HL-60 (cell line): ENCODE data around the gene SEMA4A.

Experiments
- CTCF ChIP-seq: IDR thresholded peaks from one replicate; pipeline ENCODE4 v1.5.1; 2011; ENCODE audit warnings: low read length, control low read depth, inconsistent platforms; ENCODE audit not compliant: insufficient read depth
- GABPA ChIP-seq: IDR thresholded peaks from 2 replicates; pipeline ENCODE4 v1.6.1; 2012; ENCODE audit warnings: low read depth
- POLR2AphosphoS5 ChIP-seq: IDR thresholded peaks from 2 replicates; pipeline ENCODE4 v1.6.1; 2012; ENCODE audit warnings: low read depth
- REST ChIP-seq: IDR thresholded peaks from 2 replicates; pipeline ENCODE4 v1.6.1; 2012; ENCODE audit warnings: low read depth; ENCODE audit not compliant: insufficient replicate concordance
- SPI1 ChIP-seq: IDR thresholded peaks from 2 replicates; pipeline ENCODE4 v1.6.1; 2012; ENCODE audit warnings: low read depth, mild to moderate bottlenecking, borderline replicate concordance

- TF ChIP-seq REST (no peak), CTCF (no peak), POLR2AphosphoS5 (no peak), GABPA (no peak), SPI1 (no peak)
Measured at GRCh38 chr1:156110252-156110651, 43.1 kb upstream of the SEMA4A start.
